ENCODE measurements around the gene TLCD3A.
"Not testable (repeated sequence)": the region's sequence is repeated elsewhere in the genome, so short reads cannot be mapped to it uniquely, and the experiment has no call there.

The TLCD3A gene

DNA sequence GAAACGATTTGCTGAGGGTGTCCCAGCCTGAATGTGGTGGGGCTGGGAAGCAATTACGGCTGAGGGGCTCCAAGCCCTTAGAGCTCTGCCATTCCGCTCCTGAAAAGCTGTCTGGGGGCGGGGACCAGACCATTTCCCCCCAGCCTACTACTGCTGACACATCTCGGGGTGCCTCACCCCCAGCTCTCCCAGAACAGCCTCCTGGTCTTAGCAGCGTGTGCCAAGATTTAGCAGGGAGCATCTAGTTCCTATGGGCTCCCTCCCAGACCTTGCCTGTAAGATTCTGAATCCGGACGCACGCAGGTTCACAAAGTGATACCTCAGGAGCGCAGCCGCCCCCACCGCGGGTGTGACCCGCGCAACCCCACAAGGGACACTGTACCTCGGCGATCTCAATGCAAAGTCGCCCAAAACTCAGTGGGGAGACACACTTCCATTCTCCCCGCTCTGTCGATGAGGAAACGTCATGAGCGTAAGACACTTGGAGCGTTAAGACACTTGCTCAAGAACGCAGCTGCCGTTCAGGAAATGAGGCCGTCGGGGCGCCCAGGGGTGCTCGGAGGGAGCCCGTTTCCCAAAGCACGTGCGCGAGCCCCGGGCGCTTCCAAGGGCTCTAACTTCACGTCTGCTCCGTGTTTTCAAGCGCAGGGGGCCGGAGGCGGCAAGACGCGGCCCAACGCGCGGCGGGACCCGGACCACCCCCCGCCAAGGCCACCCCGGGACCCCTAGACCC lies 19.0 kb downstream of the TLCD3A start:
- peak; percentile 23 for DNase-seq

DNA sequence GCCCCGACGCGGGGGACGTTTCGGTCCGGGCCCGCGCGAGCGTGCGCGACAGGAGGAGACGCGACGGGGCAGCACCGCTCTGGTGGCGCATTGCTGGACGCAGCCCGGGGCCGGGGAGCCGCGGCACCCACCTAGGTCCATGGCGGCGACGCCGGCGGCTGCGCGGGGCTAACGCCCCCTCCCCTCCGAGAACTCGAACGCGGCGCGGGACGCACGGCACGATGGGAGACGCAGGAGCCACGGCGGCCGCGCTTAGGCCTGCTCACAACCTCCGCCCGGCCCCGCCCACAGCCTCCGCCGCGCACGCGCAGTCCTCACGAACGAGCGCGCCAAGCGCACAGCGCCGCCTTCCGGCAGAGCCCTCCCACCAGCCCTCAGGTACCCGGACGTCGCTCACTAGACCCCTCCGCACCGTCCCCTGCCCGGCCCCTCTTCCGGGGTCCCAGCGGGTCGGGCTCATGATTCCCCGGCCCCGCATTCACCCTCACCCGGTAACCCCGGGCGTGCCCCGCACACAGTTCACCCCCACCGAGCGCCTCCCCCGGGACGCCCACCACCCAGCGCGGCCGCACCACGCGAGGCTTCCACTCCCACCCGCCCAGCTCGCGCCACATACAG lies 19.7 kb downstream of the TLCD3A start, which contains the start of gene GEMIN4:
TSS of gene GEMIN4 (minus strand) at position 263 of the 618 bp plus-strand sequence. CDS start at position 141, 122 bp downstream.
- peak; percentile 86 for DNase-seq

DNA sequence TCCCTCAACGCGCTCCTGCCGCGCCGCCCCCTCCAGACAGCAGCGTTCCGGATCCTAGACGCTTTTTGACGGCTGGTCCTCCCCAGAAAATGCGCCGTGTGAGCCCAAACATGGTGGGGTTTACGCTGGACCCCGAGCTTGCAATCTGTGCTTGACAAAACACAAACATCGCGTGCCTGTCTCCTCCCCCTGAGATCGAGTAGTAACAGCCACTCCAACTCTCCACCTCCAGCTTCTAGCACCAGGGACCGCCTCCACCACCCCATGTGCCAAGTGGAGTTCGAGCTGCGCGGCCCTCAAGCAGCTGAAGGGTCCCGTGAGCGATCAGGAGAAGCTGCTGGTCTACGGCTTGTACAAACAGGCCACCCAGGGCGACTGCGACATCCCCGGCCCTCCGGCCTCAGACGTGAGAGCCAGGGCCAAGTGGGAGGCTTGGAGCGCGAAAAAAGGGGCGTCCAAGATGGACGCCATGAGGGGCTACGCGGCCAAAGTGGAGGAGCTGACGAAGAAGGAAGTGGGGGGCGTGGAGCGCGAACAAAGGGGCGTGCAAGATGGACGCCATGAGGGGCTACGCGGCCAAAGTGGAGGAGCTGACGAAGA lies 20.3 kb downstream of the TLCD3A start:
- peak; percentile 50 for DNase-seq

DNA sequence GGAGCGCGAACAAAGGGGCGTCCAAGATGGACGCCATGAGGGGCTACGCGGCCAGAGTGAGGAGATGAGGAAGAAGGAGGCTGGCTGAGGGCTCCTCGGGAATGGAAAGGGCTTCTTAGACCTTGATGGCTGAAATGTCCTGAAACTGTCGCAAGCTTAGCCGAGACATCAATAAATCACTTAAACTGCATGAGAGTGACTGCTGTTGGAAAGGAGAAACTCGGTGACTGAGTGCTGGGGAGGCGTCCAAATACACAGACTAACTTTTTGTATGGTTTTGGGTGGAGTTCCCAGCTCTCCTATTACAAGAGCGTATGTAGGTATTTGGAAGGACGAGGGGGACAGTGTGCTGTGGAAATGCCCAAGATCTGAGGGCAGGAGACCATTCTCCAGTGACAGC lies 21.0 kb downstream of the TLCD3A start:
- DNase-seq = no peak

DNA sequence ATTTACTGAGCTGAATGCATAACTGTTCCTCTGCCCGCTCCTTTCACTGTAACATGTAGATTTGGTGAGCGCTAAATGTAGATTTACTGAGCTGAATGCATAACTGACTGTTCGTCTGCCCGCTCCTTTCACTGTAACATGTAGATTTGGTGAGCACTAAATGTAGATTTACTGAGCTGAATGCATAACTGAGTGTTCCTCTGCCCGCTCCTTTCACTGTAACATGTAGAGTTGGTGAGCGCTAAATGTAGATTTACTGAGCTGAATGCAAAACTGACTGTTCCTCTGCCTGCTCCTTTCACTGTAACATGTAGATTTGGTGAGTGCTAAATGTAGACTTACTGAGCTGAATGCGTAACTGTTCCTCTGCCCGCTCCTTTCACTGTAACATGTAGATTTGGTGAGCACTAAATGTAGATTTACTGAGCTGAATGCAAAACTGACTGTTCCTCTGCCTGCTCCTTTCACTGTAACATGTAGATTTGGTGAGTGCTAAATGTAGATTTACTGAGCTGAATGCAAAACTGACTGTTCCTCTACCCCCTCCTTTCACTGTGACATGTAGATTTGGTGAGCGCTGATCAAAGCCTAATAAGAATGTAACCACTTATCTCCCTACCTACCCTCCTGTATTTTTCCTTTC lies 23.0 kb downstream of the TLCD3A start:
- DNase-seq = not testable (repeated sequence)

GRCh38 chr17:756010-756567 lies 23.7 kb downstream of the TLCD3A start:
- DNase-seq = not testable (repeated sequence)

DNA sequence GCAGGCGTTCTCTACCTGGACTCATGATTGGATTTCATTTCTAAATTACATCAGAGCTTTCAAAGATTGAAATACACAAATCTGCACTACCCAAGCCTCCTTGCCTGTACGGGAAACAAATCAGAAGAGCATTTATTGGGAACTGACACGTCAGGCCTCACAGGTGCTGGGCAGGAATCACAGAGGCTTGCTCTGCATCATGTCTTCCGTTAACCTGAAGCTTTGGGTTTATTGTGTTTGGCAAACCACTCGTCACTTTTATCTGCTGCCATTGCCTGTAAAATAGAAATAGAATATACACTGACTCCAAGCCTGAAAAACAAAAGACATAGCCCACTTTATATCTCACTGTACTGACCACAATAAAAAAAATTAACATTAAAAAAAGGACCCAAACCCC lies 27.6 kb downstream of the TLCD3A start:
- DNase-seq = no peak

DNA sequence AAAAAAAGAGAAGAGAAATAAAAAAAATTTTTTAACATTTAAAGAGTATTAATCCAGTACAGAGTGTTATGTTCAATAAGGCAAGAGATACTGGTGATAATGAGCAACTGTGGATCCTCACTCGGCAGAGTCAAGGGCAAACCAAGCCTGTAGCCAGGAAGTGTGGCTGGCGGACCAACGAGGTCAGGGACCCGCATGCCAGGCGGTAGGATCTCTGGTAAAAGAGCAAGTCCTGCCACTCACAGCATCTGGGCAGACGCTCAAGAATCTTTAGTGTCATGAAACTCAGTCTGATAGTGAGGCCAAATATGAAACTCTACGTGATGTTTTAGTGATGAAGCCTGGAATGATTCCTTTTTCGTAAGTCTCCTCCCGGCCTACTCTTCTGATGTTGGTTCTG lies 28.0 kb downstream of the TLCD3A start:
- no peak for DNase-seq

GRCh38 chr17:767076-767475 lies 34.7 kb downstream of the TLCD3A start:
- no peak for DNase-seq

DNA sequence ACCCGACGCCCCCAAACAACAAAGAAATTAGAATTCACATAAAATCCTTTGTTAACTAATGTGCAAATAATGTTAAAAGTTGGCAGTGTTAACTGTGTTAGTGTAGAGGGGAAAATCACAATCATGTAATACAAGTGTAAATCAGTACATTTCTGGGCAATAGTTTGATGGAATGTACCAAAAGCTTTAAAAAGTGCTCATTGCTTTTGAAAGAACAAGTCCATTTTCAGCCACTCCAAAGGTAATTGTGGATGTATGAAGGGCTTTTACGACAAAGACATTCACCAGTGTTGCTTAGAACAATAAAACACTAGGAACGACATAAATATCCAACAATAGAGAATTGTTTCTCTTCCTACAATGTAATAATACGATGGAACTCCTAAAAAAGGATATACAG lies 40.6 kb downstream of the TLCD3A start:
- DNase-seq = no peak

DNA sequence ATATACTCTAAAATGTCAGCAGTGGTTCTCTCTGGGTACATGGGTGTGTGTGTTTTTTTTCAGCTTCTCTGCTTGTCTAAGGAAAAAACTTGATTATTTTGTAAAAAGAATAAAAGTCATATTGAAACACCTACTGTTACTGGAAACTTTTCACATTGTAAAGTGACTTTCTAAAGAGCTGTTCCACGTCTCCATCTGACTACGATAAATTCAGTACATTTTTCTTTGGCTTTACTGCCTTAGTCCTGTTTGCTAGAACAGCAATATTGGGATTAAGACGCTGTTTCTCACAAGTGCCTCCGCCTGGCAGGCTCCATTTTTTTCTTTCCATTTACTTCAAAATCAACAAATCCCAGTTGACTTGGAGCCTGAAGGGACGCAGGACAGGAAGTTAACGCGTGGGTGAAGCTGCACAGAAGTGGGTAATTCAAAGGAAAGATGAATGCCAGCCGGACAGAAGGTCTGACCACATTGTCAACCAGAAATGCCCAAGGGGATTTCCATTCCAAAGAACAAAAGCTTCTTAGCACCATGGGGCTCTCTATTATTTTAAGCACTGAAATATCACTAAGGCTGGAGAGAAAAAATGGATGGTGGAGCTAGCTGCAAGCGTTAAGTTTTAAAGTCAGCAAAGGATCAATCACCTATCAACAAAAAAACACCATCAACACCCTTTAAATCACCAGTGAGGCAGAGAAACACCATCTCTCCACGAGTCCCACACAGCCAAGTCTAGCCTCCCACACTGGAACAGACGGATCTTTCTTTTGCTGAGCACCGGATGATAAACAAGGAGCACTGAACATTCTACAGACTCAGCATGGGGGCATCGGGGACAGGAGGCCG lies 41.3 kb downstream of the TLCD3A start:
- DNase-seq = no peak

DNA sequence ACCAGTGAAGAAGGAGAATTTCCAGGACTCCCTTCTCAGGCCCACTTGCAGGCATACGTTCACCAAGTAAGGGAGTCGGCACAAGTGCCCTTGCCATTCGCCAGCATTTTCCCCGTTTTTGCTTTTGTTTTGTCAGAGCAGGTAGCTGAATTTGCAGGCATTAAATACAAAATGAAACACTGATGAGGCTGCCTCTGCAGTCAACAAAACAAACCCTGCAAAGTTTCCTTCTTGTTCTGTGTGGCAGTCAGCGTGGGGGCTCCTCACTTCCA lies 41.9 kb downstream of the TLCD3A start:
- no peak for DNase-seq

DNA sequence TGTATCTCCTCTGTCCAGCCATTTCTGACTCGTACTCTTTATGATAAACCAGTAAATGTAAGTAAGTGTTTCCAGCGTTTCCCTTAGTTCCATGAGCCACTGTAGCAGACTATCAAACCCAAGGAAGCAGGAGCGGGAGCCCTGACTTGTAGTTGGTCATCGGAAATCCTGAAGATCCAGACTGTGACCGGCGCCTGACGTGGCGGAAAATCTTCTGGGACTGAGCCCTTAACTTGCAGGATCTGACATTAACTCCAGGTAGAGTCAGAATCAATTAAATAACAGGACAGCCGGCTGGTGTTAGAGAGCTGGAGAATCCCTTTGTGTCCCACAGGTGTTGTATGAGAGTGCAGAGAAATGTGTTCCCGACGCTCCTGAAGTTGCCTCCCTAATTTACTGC lies 45.7 kb downstream of the TLCD3A start:
- DNase-seq = no peak

DNA sequence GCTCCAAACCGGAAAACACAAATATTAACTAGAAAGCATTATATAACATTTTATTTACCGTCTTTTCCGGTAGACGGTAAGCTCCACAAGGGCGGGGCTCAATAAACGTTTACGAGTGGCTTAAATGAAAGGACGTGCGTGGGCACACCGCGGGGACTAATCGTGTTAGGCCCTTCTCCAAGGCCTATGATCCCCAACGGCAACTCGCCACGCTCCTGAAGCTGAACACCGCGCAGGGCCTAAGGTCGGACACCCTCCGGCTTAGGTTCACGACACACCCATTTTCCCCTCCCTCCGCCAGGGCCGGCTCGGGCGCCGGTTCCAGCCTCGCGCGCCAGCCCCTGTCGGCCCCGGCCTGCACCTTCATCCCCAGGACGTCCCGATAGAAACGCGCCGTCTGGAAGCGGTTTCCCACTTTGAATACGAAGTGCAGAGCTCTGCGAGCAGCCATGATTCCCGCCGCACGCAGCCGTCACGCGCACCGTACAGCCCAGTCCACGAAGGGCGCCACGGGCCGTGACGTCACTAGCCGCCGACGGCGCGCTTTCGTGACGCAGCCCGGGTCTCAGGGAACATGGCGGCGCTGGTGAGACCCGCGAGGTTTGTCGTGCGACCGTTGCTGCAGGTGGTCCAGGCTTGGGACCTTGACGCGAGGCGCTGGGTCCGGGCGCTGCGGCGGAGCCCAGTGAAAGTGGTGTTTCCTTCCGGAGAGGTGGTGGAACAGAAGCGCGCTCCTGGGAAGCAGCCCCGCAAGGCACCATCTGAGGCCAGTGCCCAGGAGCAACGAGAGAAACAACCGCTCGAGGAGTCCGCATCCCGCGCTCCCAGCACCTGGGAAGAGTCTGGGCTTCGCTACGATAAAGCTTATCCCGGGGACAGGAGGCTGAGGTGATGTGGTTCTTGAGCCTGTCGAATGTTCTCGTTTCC lies 49.7 kb downstream of the TLCD3A start, which contains the start of the genes GLOD4 and MRM3:
TSS of gene GLOD4 (minus strand) at position 476 of the 927 bp plus-strand sequence. CDS start at position 451, 25 bp downstream.
TSS of gene MRM3 (plus strand) at position 549 of the 927 bp plus-strand sequence. CDS start at position 575, 26 bp downstream.
- peak; percentile 84 for DNase-seq

GRCh38 chr17:784143-784542 lies 51.7 kb downstream of the TLCD3A start:
- DNase-seq = no peak

DNA sequence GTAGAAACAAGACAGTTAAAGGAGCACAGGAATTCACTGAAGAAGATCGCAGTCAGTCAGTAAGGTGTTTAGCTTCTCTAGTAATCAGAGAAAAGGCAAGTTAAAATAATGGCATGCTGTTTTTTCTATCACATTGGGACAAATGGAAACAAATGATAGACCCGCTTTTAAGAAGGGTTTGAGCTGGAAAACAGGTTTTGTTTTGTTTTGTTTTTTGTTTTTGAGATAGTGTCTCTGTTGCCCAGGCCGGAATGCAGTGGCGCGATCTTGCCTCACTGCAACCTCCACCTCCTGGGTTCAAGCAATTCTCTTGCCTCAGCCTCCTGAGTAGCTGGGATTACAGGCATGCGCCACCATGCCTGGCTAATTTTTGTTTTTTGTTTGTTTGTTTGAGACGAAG lies 53.5 kb downstream of the TLCD3A start:
- DNase-seq = not testable (repeated sequence)

DNA sequence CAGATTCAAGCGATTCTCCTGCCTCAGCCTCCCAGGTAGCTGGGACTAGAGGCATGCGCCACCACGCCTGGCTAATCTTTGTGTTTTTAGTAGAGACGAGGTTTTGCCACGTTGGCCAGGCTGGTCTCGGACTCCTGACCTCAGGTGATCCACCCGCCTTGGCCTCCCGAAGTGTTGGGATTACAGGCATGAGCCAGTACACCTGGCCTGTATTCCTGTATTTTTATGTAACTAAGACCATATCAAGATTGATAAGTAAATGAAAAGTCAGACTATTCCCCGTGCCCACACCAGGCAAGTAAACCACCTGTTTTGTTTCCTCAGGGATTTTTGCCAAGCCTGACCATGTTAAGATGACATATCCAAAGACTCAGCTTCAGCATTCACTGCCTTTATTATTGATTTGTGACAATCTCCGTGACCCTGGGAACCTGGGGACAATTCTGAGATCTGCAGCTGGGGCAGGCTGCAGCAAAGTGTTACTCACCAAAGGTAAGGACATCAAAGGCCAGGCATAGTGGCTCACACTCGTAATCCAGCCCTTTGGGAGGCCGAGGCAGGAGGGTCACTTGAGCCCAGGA lies 55.3 kb downstream of the TLCD3A start:
- DNase-seq = no peak

DNA sequence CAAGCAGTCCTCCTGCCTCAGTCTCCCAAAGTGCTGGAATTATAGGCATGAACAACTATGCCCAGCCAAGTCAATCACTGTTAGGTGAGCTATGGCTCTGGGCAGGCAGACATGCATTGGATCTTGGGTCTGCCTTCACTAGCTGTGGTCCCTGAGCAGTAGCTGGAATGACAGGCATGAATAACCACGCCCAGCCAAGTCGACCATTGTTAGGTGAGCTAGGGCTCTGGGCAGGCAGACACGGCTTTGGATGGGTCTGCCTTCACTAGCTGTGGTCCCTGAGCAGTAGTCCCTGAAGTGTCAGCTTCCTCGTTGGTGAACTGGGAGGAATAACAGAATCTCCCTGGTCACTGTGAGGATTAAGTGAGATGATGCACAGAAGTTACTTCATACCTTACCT lies 56.2 kb downstream of the TLCD3A start:
- DNase-seq = no peak

DNA sequence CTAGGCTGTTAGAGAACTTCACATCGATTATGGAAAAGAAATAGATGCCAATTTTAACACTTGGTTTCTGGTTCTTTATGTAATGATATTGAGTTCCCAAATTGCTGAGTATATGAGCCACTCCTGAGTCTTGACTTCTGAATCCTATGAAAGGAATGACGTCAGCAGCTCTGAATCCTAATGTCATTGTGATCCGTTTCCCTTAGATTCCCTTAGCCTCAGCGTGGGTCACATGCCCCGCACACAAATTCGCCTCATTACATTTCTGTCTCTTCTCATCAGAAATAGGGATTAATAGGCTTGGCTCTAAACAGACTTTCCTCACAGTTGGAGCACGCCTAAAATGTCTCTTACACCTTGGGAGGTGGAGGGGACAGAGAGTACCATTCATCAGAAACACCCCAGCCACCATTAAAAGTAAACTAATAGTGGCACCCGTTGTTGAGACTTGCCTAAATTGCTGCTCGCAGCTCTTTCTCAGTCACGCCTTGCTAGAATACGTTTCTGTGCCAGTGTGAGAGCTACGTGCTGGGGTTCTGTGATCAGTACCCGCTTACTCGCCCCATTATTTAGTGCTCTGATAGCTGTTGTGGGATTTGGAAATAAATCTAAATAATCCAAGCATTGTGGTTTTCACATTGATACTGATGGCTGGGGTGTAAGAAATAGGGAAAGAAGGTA lies 56.9 kb downstream of the TLCD3A start:
- DNase-seq = no peak
